Right lobe of liver (tissue), 4 donors: ENCODE measurements around the gene PDP2.

ENCODE experiments used
- POLR2A ChIP-seq: fragments of 450-650 bp; IDR thresholded peaks from one replicate; pipeline ENCODE4 v1.6.1; 2017; ENCODE audit warnings: antibody characterized with exemption, mild to moderate bottlenecking
- TF ChIP-seq, protein P1 (sequence below), 4 donors: fragments of 200-600 bp in 3 of 4; fragments of 450-650 bp in 1 of 4; IDR thresholded peaks; one replicate each; pipeline versions ENCODE4 v1.5.1 to v1.8.0; 2016 to 2022; ENCODE audit warnings: antibody characterized with exemption in 4 of 4, mild to moderate bottlenecking in 2 of 4
- donor health status: DM: no; HTN: no; CAD: no.
- donor health status: DM: no; HTN: no; CAD: no.
- donor health status: DM: no; HTN: yes; CAD: no.

DNA sequence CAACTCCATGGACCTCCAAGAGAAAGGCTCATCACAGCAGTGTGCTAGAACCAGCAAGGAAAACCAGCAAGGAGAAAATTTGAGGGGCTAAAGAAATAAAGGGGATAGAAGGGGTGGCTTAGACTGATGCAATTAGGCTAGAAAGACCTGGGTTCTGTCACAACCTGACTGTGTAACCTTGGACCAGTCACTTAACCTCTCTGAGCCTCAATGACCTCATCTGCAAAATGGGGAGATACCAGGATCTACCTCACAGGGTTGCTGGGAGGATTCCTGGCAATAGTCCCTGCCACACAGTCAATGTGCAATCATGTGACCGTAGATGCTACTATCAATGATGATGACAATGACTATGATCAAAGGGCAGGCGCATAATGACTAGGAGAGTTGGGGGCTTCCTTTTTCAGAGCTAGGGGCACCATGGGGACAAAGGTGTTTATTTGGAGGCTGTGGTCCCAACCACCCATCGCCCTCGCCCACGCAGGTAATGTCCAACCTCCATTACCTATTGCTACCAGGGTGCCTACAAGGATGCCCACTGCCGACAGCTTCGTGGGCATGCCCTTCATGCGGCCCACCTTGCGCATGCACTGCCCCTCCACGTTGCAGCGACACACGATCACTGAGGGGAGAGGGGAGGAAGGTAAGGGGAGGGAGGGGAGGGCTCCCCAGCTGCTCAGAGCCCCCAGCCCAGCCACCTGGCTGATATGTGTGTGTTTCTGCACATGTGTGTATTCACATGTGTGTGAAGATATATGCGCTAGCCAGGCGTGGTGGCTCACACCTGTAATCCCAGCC is 28.6 kb downstream of the PDP2 start:
- TF ChIP-seq, protein P1, sequence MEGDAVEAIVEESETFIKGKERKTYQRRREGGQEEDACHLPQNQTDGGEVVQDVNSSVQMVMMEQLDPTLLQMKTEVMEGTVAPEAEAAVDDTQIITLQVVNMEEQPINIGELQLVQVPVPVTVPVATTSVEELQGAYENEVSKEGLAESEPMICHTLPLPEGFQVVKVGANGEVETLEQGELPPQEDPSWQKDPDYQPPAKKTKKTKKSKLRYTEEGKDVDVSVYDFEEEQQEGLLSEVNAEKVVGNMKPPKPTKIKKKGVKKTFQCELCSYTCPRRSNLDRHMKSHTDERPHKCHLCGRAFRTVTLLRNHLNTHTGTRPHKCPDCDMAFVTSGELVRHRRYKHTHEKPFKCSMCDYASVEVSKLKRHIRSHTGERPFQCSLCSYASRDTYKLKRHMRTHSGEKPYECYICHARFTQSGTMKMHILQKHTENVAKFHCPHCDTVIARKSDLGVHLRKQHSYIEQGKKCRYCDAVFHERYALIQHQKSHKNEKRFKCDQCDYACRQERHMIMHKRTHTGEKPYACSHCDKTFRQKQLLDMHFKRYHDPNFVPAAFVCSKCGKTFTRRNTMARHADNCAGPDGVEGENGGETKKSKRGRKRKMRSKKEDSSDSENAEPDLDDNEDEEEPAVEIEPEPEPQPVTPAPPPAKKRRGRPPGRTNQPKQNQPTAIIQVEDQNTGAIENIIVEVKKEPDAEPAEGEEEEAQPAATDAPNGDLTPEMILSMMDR (IDR thresholded peaks at IDR 0.05), result no peak
- no peak for TF ChIP-seq POLR2A
